IMR-90 (cell line): Measurements from ENCODE around the gene POMT2. TPM values are rescaled to one million over a fixed set of nuclear protein-coding genes. Genes with fewer than 3 reads are reported as not detected.

Source experiments
- ATAC-seq: fragments of 200-7000 bp; cut with Tn5 transposase; 2 replicates; pipeline ENCODE4 v1.9.1; 2020; ENCODE audit warnings: low read depth, mild to moderate bottlenecking, moderate library complexity
- BruUV-seq: library from RNA; stranded (reverse); fragments of 400-500 nt; replicated peaks from 2 replicates; lab custom pipeline; 2021; lab: Mats Ljungman, UMichigan
- CTCF ChIA-PET: fragments of 300-600 bp; formaldehyde crosslinking; extraction: SDS; loops from one replicate; lab custom pipeline; 2021; ENCODE audit warnings: antibody characterized with exemption; lab: Yijun Ruan, JAX
- POLR2A ChIA-PET: fragments of 300-600 bp; sonication (Branson Sonifier 250); formaldehyde crosslinking; loops from one replicate; lab custom pipeline; 2022; ENCODE audit warnings: antibody characterized with exemption; ENCODE audit not compliant: unreplicated experiment; lab: Charles Lee
- DNase-seq: peaks from one replicate; pipeline ENCODE4 v3.0.0; 2013
- H2AFZ ChIP-seq: replicated peaks from 2 replicates; pipeline ENCODE3; 2013; ENCODE audit warnings: low read length, mild to moderate bottlenecking; ENCODE audit not compliant: poor library complexity
- H2AK5ac ChIP-seq: 2 replicates; pipeline ENCODE4 v1.6.1; 2013; ENCODE audit warnings: low read depth, low read length, inconsistent platforms
- H2AK9ac ChIP-seq: replicated peaks from 2 replicates; pipeline ENCODE3; 2013; ENCODE audit warnings: mild to moderate bottlenecking, low read depth, low read length, moderate library complexity; ENCODE audit not compliant: poor library complexity
- H2BK120ac ChIP-seq: 2 replicates; pipeline ENCODE4 v1.6.1; 2013; ENCODE audit warnings: low read depth, low read length, inconsistent platforms
- H2BK15ac ChIP-seq: 3 replicates; pipeline ENCODE4 v1.6.1; 2013; ENCODE audit warnings: low read depth, low read length, inconsistent platforms
- H2BK20ac ChIP-seq: 2 replicates; pipeline ENCODE4 v1.6.1; 2013; ENCODE audit warnings: low read depth, mild to moderate bottlenecking, inconsistent platforms, low read length, moderate library complexity
- H2BK5ac ChIP-seq: 2 replicates; pipeline ENCODE4 v1.6.1; 2013; ENCODE audit warnings: mild to moderate bottlenecking, low read depth, low read length, inconsistent platforms; ENCODE audit not compliant: poor library complexity, severe bottlenecking
- H3K14ac ChIP-seq: replicated peaks from 2 replicates; pipeline ENCODE4 v1.6.1; 2013; ENCODE audit warnings: low read depth, low read length, inconsistent platforms
- H3K18ac ChIP-seq: 2 replicates; pipeline ENCODE4 v1.6.1; 2013; ENCODE audit warnings: low read depth, low read length, control low read depth
- H3K23ac ChIP-seq: 2 replicates; pipeline ENCODE4 v1.6.1; 2013; ENCODE audit warnings: low read depth, low read length, inconsistent platforms
- H3K27ac ChIP-seq: 2 replicates; pipeline ENCODE4 v1.5.1; 2013; ENCODE audit warnings: mild to moderate bottlenecking, control low read depth, low read length; ENCODE audit not compliant: insufficient read depth
- H3K27me3 ChIP-seq: 2 replicates; pipeline ENCODE4 v1.6.1; 2013; ENCODE audit warnings: low read length; ENCODE audit not compliant: control insufficient read depth, insufficient read depth
- H3K36me3 ChIP-seq: 2 replicates; pipeline ENCODE4 v1.6.1; 2013; ENCODE audit warnings: low read length, mixed read lengths; ENCODE audit not compliant: control insufficient read depth, insufficient read depth
- H3K4ac ChIP-seq: 2 replicates; pipeline ENCODE4 v1.6.1; 2013; ENCODE audit warnings: low read depth, low read length, inconsistent platforms
- H3K4me1 ChIP-seq: 2 replicates; pipeline ENCODE4 v1.6.1; 2013; ENCODE audit warnings: low read length, mixed read lengths; ENCODE audit not compliant: control insufficient read depth, insufficient read depth
- H3K4me2 ChIP-seq: 2 replicates; pipeline ENCODE4 v1.6.1; 2013; ENCODE audit warnings: low read depth, mild to moderate bottlenecking, control low read depth, low read length, moderate library complexity
- H3K4me3 ChIP-seq: 2 replicates; pipeline ENCODE4 v1.5.1; 2013; ENCODE audit warnings: low read depth, mild to moderate bottlenecking, control low read depth, low read length, moderate library complexity; ENCODE audit not compliant: insufficient read depth
- H3K56ac ChIP-seq: 2 replicates; pipeline ENCODE4 v1.6.1; 2013; ENCODE audit warnings: low read length, inconsistent platforms; ENCODE audit not compliant: insufficient read depth; ENCODE audit errors: extremely low read depth
- H3K79me1 ChIP-seq, 2 experiments: 2 replicates each; pipeline ENCODE4 v1.6.1; 2013; ENCODE audit warnings: low read length in 2 of 2, inconsistent platforms in 1 of 2, low read depth in 1 of 2
- H3K9ac ChIP-seq: 2 replicates; pipeline ENCODE4 v1.6.1; 2013; ENCODE audit warnings: low read depth, low read length, control low read depth
- H3K9me1 ChIP-seq: 2 replicates; pipeline ENCODE4 v1.6.1; 2013; ENCODE audit warnings: low read length, inconsistent platforms; ENCODE audit not compliant: insufficient read depth
- H3K9me3 ChIP-seq: 2 replicates; pipeline ENCODE4 v1.6.1; 2013; ENCODE audit warnings: low read length; ENCODE audit not compliant: control insufficient read depth, insufficient read depth
- H4K20me1 ChIP-seq: 2 replicates; pipeline ENCODE4 v1.6.1; 2013; ENCODE audit warnings: low read length, inconsistent platforms; ENCODE audit not compliant: insufficient read depth
- H4K5ac ChIP-seq: 2 replicates; pipeline ENCODE4 v1.6.1; 2013; ENCODE audit warnings: mild to moderate bottlenecking, low read depth, low read length, control low read depth
- H4K8ac ChIP-seq, 2 experiments: 2 replicates each; pipeline ENCODE4 v1.6.1; 2013; ENCODE audit warnings: low read depth in 2 of 2, low read length in 2 of 2, control low read depth in 1 of 2, inconsistent platforms in 1 of 2
- H4K91ac ChIP-seq: 2 replicates; pipeline ENCODE4 v1.6.1; 2013; ENCODE audit warnings: low read depth, low read length, inconsistent platforms; ENCODE audit not compliant: insufficient read depth
- BHLHE40 ChIP-seq: fragments of 150-350 bp; IDR thresholded peaks from 2 replicates; pipeline ENCODE4 v1.6.1; 2016; ENCODE audit warnings: mild to moderate bottlenecking, low read depth, low read length
- CEBPB ChIP-seq: IDR thresholded peaks from 2 replicates; pipeline ENCODE4 v1.6.1; 2012; ENCODE audit warnings: low read depth, low read length, improper control_type of control experiment
- CHD1 ChIP-seq: IDR thresholded peaks from 2 replicates; pipeline ENCODE4 v1.6.1; 2012; ENCODE audit warnings: low read depth, low read length, improper control_type of control experiment
- FOS ChIP-seq: fragments of 150-350 bp; IDR thresholded peaks from 2 replicates; pipeline ENCODE4 v1.6.1; 2016; ENCODE audit warnings: low read depth, low read length
- MAFK ChIP-seq: IDR thresholded peaks from 2 replicates; pipeline ENCODE4 v1.6.1; 2012; ENCODE audit warnings: low read depth, low read length, improper control_type of control experiment
- MAZ ChIP-seq: IDR thresholded peaks from 2 replicates; pipeline ENCODE4 v1.6.1; 2012; ENCODE audit warnings: low read depth, mild to moderate bottlenecking, low read length, improper control_type of control experiment, moderate library complexity, borderline replicate concordance
- MXI1 ChIP-seq: IDR thresholded peaks from 2 replicates; pipeline ENCODE4 v1.6.1; 2012; ENCODE audit warnings: low read depth, mild to moderate bottlenecking, low read length, moderate library complexity, borderline replicate concordance
- NFE2L2 ChIP-seq: fragments of 150-350 bp; IDR thresholded peaks from 2 replicates; pipeline ENCODE4 v1.6.1; 2016; ENCODE audit warnings: low read depth, mild to moderate bottlenecking, low read length
- RAD21 ChIP-seq: IDR thresholded peaks from 2 replicates; pipeline ENCODE4 v1.6.1; 2012; ENCODE audit warnings: low read length, improper control_type of control experiment
- RFX5 ChIP-seq: IDR thresholded peaks from 2 replicates; pipeline ENCODE4 v1.8.0; 2012; ENCODE audit warnings: low read depth, mild to moderate bottlenecking, low read length, moderate library complexity
- WGBS, 2 experiments: methylation state at CpG; one replicate each; pipeline versions ENCODE4 v1.1.5 to v1.1.7; 2013; ENCODE audit warnings: missing lambda C conversion rate in 2 of 2; ENCODE audit not compliant: insufficient read length in 1 of 2; ENCODE audit errors: extremely low coverage in 2 of 2; 5-methylcytosine and 5-hydroxymethylcytosine counted together
- dilution Hi-C: fragments of 300-500 bp; cut with HindIII; formaldehyde crosslinking; loops from one replicate; pipeline ENCODE4 v1.14.3; 2018; ENCODE audit warnings: low sequenced_read_pairs; ENCODE audit not compliant: unreplicated experiment
- in situ Hi-C: fragments of 300-500 bp; cut with MboI; formaldehyde crosslinking; loops from 3 replicates; pipeline ENCODE4 v1.14.3; 2019; ENCODE audit warnings: low sequenced_read_pairs, inconsistent platforms, mixed read lengths
- intact Hi-C: fragments of 100-400 bp; cut with micrococcal nuclease; formaldehyde crosslinking; loops from 2 replicates; pipeline ENCODE4 v1.10.0; 2022
- polyA plus RNA-seq, 3 experiments: library from polyadenylated mRNA; depleted of rRNA; stranded (reverse); fragments of >200 nt; gene quantifications; 2 replicates each; pipeline ENCODE4 v1.2.3, GENCODE V29; 2012; ENCODE audit warnings: low replicate concordance in 1 of 3
- total RNA-seq: library from RNA; depleted of rRNA; stranded (reverse); fragments of >200 nt; gene quantifications from 2 replicates; pipeline ENCODE4 v1.2.3, GENCODE V29; 2012
- TF ChIP-seq, protein P1 (sequence below): fragments of 150-350 bp; IDR thresholded peaks from 2 replicates; pipeline ENCODE4 v1.6.1; 2017; ENCODE audit warnings: mild to moderate bottlenecking, antibody characterized with exemption, low read length, low read depth
- TF ChIP-seq, protein P2 (sequence below): fragments of 150-350 bp; IDR thresholded peaks from 2 replicates; pipeline ENCODE4 v1.6.1; 2016; ENCODE audit warnings: low read depth, mild to moderate bottlenecking, low read length, moderate library complexity, borderline replicate concordance

Gene POMT2
- total and polyA plus RNA-seq, 2 of the 4 experiments (the other 2 are of a cell fraction) = 6.5 to 13.0 TPM

GRCh38 chr14:77310026-77310425 lies 10.7 kb downstream of the POMT2 start:
- in situ Hi-C loops = loop anchor here (25.0 kb wide), 1 partner anchor 423 kb away; no protein-coding TSS in a partner anchor
- H3K36me3 ChIP-seq = no peaks in the 10 kb centered on the region

More at GRCh38 chr14:77310026-77310425, 10.7 kb downstream of the POMT2 start:
- no peak overlapping the region for H3K9ac ChIP-seq
- H2AK9ac ChIP-seq = no peak overlapping the region
- peaks cover 15% of the 10 kb centered on the region for H3K4me1 ChIP-seq
- no peaks in the 10 kb centered on the region for H3K27me3 ChIP-seq
- H2BK20ac ChIP-seq = no peak overlapping the region; the same call in 1 of the 2 replicates
- POLR2A ChIA-PET = no interaction called here
- H4K5ac ChIP-seq = no peak overlapping the region
- no peak overlapping the region for H2BK5ac ChIP-seq
- H2BK15ac ChIP-seq = no peak overlapping the region; the same call in 2 of the 3 replicates
- no CpG with 5 or more reads among the region's 4 CpGs for WGBS, 2 experiments
- intact Hi-C loops = loop anchor here (5.0 kb wide), 1 partner anchor 433 kb away; no protein-coding TSS in a partner anchor
- no peak overlapping the region for H3K18ac ChIP-seq
- dilution Hi-C loops = no loop called here
- DNase-seq (peak; percentile 33), ATAC-seq (no peak)
- no peak overlapping the region for H3K56ac ChIP-seq
- no peak overlapping the region for H3K4ac ChIP-seq
- peaks cover 8 to 33% of the 10 kb centered on the region in 2 experiments; a peak in 3 of 4 replicates for H3K79me1 ChIP-seq
- no peak for TF ChIP-seq RAD21
- no peak for TF ChIP-seq BHLHE40
- TF ChIP-seq NFE2L2 = no peak
- TF ChIP-seq CHD1 = no peak
- no peak for TF ChIP-seq FOS
- TF ChIP-seq MAZ = no peak
- TF ChIP-seq, protein P1, sequence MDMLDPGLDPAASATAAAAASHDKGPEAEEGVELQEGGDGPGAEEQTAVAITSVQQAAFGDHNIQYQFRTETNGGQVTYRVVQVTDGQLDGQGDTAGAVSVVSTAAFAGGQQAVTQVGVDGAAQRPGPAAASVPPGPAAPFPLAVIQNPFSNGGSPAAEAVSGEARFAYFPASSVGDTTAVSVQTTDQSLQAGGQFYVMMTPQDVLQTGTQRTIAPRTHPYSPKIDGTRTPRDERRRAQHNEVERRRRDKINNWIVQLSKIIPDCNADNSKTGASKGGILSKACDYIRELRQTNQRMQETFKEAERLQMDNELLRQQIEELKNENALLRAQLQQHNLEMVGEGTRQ = no peak
- TF ChIP-seq CEBPB = no peak
- TF ChIP-seq, protein P2, sequence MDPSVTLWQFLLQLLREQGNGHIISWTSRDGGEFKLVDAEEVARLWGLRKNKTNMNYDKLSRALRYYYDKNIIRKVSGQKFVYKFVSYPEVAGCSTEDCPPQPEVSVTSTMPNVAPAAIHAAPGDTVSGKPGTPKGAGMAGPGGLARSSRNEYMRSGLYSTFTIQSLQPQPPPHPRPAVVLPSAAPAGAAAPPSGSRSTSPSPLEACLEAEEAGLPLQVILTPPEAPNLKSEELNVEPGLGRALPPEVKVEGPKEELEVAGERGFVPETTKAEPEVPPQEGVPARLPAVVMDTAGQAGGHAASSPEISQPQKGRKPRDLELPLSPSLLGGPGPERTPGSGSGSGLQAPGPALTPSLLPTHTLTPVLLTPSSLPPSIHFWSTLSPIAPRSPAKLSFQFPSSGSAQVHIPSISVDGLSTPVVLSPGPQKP = no peak
- TF ChIP-seq MAFK = no peak
- TF ChIP-seq MXI1 = no peak
- TF ChIP-seq RFX5 = no peak
- no peak overlapping the region for H4K8ac ChIP-seq
- H3K23ac ChIP-seq = no peak overlapping the region
- no peak overlapping the region for H3K27ac ChIP-seq
- BruUV-seq = no TSS peak
- H2AK5ac ChIP-seq = no peak overlapping the region
- CTCF ChIA-PET = no interaction called here
- peak overlapping the region; percentile 36 for H2BK120ac ChIP-seq
- H3K9me3 ChIP-seq = no peaks in the 10 kb centered on the region
- no peak overlapping the region for H3K14ac ChIP-seq
- no peak overlapping the region for H3K4me2 ChIP-seq
- H4K20me1 ChIP-seq = no peaks in the 10 kb centered on the region
- no peak overlapping the region for H3K4me3 ChIP-seq
- H3K9me1 ChIP-seq = peaks cover 9% of the 10 kb centered on the region
- H2AFZ ChIP-seq = no peak overlapping the region
- H4K91ac ChIP-seq = no peak overlapping the region; the same call in 1 of the 2 replicates
